ENCODE measurements around the gene PTCH2. TPM values are rescaled to one million over a fixed set of nuclear protein-coding genes. Genes with fewer than 3 reads are reported as not detected.

PTCH2 gene
- total RNA-seq = under 0.01 and 0.47 TPM in 2 replicates

GRCh38 chr1:44842862-44843655, at the start of gene PTCH2:
Gene PTCH2 (minus strand): TSS chr1:44843253. CDS start chr1:44842932, 321 bp downstream.

GRCh38 chr1:44808063-44808937, 34.8 kb downstream of the PTCH2 start, which contains the start of gene BTBD19:
Gene BTBD19 (plus strand): TSS chr1:44808523. CDS start chr1:44808821, 298 bp downstream.

GRCh38 chr1:44806704-44807363, 36.2 kb downstream of the PTCH2 start, which contains the start of gene DYNLT4:
Gene DYNLT4 (minus strand): TSS chr1:44807351. CDS start chr1:44806668, 683 bp downstream.

GRCh38 chr1:44799770-44800584, 43.1 kb downstream of the PTCH2 start, which contains the start of gene PLK3:
Gene PLK3 (plus strand): TSS chr1:44800377. CDS start chr1:44800464, 87 bp downstream.

GRCh38 chr1:44788120-44788860, 54.8 kb downstream of the PTCH2 start, which contains the start of gene BEST4:
Gene BEST4 (minus strand): TSS chr1:44788170. CDS start chr1:44787705, 465 bp downstream.

GRCh38 chr1:44775078-44775929, 67.7 kb downstream of the PTCH2 start, which contains the start of gene RPS8:
Gene RPS8 (plus strand): TSS chr1:44775540. CDS start chr1:44775597, 57 bp downstream.

Other genes starting within 250 kb of the PTCH2 start
- 7.4 and 15.7 TPM in 2 replicates for gene TMEM53, start 168.8 kb downstream of the PTCH2 start, total RNA-seq
- gene ARMH1, start 168.5 kb downstream of the PTCH2 start, total RNA-seq = 3.3 and 6.4 TPM in 2 replicates
- not detected in 2 replicates for gene RNU5D-1, start 112.1 kb downstream of the PTCH2 start, total RNA-seq
- gene KIF2C, start 103.4 kb downstream of the PTCH2 start, total RNA-seq = 1.1 and 1.4 TPM in 2 replicates
- gene RPS8, start 67.7 kb downstream of the PTCH2 start, total RNA-seq = 3,142 and 4,476 TPM in 2 replicates
- not detected in 2 replicates for gene BEST4, start 55.1 kb downstream of the PTCH2 start, total RNA-seq
- gene PLK3, start 42.9 kb downstream of the PTCH2 start, total RNA-seq = 13.5 and 24.2 TPM in 2 replicates
- gene DYNLT4, start 35.9 kb downstream of the PTCH2 start, total RNA-seq = 1.4 TPM in 1 of 2 replicates, not detected in the other
- gene BTBD19, start 34.7 kb downstream of the PTCH2 start, total RNA-seq = 2.5 and 9.5 TPM in 2 replicates
- 14.4 and 25.4 TPM in 2 replicates for gene EIF2B3, start 143.3 kb upstream of the PTCH2 start, total RNA-seq
- 15.3 and 25.4 TPM in 2 replicates for gene HECTD3, start 168.1 kb upstream of the PTCH2 start, total RNA-seq
- 74.2 and 76.1 TPM in 2 replicates for gene UROD, start 169.0 kb upstream of the PTCH2 start, total RNA-seq

All from pericardium fibroblast (primary cell).